ENCODE measurements around the gene PLEKHN1.

The PLEKHN1 gene

GRCh38 chr1:1020415-1021009 is 54.2 kb downstream of the PLEKHN1 start:
- Histone ChIP-seq H3K36me3 (replicated peaks; ENCODE audit: insufficient read depth, low read length) (no peaks in the 10 kb centered on the region), H3K4me2 (ENCODE audit: low read depth, low read length) (0 out of 2 replicates have a peak overlapping the region, but pooled peaks have one; percentile 47), H3K9me3 (replicated peaks; ENCODE audit: insufficient read depth, low read length) (no peaks in the 10 kb centered on the region), H3K4me1 (ENCODE audit: low read length) (no peaks in the 10 kb centered on the region), H3K9ac (ENCODE audit: low read length) (no peak overlapping the region), H2AFZ (ENCODE audit: low read length) (no peak overlapping the region), H3K4me3 (ENCODE audit: low read length) (no peak overlapping the region), H3K27ac (ENCODE audit: low read length) (no peak overlapping the region), H3K9me2 (replicated peaks; ENCODE audit: insufficient read depth, low read length) (no peaks in the 10 kb centered on the region), H3F3A (ENCODE audit: insufficient read depth, low read length) (no peaks in the 10 kb centered on the region), H3K27me3 (replicated peaks; ENCODE audit: insufficient read depth, low read length) (peaks cover 52% of the 10 kb centered on the region), H3K79me2 (ENCODE audit: low read length) (no peaks in the 10 kb centered on the region), H4K20me1 (ENCODE audit: insufficient read depth, low read length) (no peaks in the 10 kb centered on the region)
- DNase-seq: no peak
- TF ChIP-seq EZH2phosphoT487 (IDR thresholded peaks at IDR 0.05; ENCODE audit: low read length): no peak
- TF ChIP-seq, protein P1, sequence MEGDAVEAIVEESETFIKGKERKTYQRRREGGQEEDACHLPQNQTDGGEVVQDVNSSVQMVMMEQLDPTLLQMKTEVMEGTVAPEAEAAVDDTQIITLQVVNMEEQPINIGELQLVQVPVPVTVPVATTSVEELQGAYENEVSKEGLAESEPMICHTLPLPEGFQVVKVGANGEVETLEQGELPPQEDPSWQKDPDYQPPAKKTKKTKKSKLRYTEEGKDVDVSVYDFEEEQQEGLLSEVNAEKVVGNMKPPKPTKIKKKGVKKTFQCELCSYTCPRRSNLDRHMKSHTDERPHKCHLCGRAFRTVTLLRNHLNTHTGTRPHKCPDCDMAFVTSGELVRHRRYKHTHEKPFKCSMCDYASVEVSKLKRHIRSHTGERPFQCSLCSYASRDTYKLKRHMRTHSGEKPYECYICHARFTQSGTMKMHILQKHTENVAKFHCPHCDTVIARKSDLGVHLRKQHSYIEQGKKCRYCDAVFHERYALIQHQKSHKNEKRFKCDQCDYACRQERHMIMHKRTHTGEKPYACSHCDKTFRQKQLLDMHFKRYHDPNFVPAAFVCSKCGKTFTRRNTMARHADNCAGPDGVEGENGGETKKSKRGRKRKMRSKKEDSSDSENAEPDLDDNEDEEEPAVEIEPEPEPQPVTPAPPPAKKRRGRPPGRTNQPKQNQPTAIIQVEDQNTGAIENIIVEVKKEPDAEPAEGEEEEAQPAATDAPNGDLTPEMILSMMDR (IDR thresholded peaks at IDR 0.05; ENCODE audit: low read length): no peak
- TF ChIP-seq EZH2 (optimal IDR thresholded peaks at IDR 0.05; ENCODE audit: low read depth, low read length): no peak

DNA sequence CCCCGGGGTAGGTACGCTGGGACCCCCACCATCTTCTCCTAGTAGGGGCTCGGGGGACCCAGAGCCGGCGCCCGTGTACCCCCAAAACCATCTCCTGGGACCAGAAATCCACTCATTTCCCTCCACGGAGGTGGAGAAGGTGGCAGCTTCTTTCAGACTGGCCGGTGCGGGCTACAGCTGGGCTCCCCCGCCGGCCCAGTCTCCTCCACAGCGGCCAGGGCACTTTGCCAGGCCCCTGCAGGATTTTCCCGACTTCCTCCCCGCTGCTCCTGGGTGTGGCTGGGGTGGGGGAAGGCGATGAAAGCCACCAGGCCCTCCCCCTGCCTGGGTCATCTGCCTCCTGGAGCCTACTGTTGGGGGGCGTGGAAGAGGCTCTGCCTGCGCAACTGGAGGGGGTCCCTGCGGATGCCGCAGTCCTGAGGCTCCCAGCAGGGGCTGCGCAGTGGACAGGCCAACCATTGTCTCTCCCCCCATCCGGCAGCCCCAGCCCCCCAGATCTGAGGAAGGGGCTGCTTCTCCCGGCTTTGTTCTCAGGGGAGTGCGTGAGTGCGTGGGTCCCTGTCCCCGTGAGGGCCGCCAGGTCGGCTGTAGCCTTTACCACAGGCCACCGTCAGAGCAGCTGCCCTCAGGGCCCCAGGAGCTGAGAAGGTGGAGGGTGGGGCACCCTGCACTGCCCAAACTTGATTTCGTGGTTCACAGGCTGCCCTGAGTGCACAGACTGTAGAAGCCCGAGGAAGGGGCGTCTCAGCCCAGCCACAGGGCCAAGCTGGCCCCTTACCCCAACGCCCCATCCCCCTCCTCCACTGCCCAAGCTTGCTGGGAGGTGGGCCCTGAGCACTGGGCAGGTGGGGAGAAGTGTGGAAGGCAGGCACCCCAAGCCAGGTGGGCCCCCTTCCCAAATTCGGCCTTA is 55.0 kb downstream of the PLEKHN1 start:
- no peaks in the 10 kb centered on the region for H3K4me1 ChIP-seq (ENCODE audit: low read length)
- H3K9me2 ChIP-seq (replicated peaks; ENCODE audit: insufficient read depth, low read length): no peaks in the 10 kb centered on the region
- DNase-seq: no peak
- H3F3A ChIP-seq (ENCODE audit: insufficient read depth, low read length): no peaks in the 10 kb centered on the region
- no peaks in the 10 kb centered on the region for H3K9me3 ChIP-seq (replicated peaks; ENCODE audit: insufficient read depth, low read length)
- H3K4me2 ChIP-seq (ENCODE audit: low read depth, low read length): no peak overlapping the region
- no peak overlapping the region for H2AFZ ChIP-seq (ENCODE audit: low read length)
- no peak overlapping the region for H3K9ac ChIP-seq (ENCODE audit: low read length)
- H3K4me3 ChIP-seq (ENCODE audit: low read length): no peak overlapping the region
- H3K36me3 ChIP-seq (replicated peaks; ENCODE audit: insufficient read depth, low read length): no peaks in the 10 kb centered on the region
- no peaks in the 10 kb centered on the region for H3K79me2 ChIP-seq (ENCODE audit: low read length)
- no peak for TF ChIP-seq EZH2phosphoT487 (IDR thresholded peaks at IDR 0.05; ENCODE audit: low read length)
- TF ChIP-seq, protein P1 (IDR thresholded peaks at IDR 0.05; ENCODE audit: low read length): no peak
- TF ChIP-seq EZH2 (optimal IDR thresholded peaks at IDR 0.05; ENCODE audit: low read depth, low read length): peak; percentile 73
- H3K27me3 ChIP-seq (replicated peaks; ENCODE audit: insufficient read depth, low read length): peaks cover 60% of the 10 kb centered on the region
- H4K20me1 ChIP-seq (ENCODE audit: insufficient read depth, low read length): no peaks in the 10 kb centered on the region
- H3K27ac ChIP-seq (ENCODE audit: low read length): no peak overlapping the region

DNA sequence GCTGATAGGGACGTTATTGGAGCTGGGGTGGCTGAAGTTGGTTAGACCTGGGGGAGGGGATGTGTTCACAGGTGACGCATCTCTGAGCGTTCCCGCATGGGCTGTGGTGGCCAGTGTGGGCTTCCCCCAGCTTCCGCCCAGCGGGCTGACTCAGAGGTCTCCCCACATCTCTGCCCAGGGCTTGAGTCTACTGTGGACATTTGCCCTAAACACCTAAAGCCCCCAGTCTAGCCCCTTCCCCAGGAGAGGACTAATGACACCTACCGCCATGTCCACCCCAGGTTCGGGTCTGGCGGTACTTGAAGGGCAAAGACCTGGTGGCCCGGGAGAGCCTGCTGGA is 55.6 kb downstream of the PLEKHN1 start:
- no peak overlapping the region for H3K27ac ChIP-seq (ENCODE audit: low read length)
- TF ChIP-seq EZH2 (optimal IDR thresholded peaks at IDR 0.05; ENCODE audit: low read depth, low read length) (no peak), EZH2phosphoT487 (IDR thresholded peaks at IDR 0.05; ENCODE audit: low read length) (no peak)
- TF ChIP-seq, protein P1 (IDR thresholded peaks at IDR 0.05; ENCODE audit: low read length): no peak
- H3K79me2 ChIP-seq (ENCODE audit: low read length): no peaks in the 10 kb centered on the region
- H3K36me3 ChIP-seq (replicated peaks; ENCODE audit: insufficient read depth, low read length): no peaks in the 10 kb centered on the region
- peaks cover 66% of the 10 kb centered on the region for H3K27me3 ChIP-seq (replicated peaks; ENCODE audit: insufficient read depth, low read length)
- DNase-seq: no peak
- no peaks in the 10 kb centered on the region for H3F3A ChIP-seq (ENCODE audit: insufficient read depth, low read length)
- no peak overlapping the region for H3K9ac ChIP-seq (ENCODE audit: low read length)
- no peaks in the 10 kb centered on the region for H3K9me2 ChIP-seq (replicated peaks; ENCODE audit: insufficient read depth, low read length)
- no peak overlapping the region for H2AFZ ChIP-seq (ENCODE audit: low read length)
- H3K9me3 ChIP-seq (replicated peaks; ENCODE audit: insufficient read depth, low read length): no peaks in the 10 kb centered on the region
- H3K4me2 ChIP-seq (ENCODE audit: low read depth, low read length): no peak overlapping the region
- H3K4me3 ChIP-seq (ENCODE audit: low read length): no peak overlapping the region
- no peaks in the 10 kb centered on the region for H4K20me1 ChIP-seq (ENCODE audit: insufficient read depth, low read length)
- H3K4me1 ChIP-seq (ENCODE audit: low read length): no peaks in the 10 kb centered on the region
